AG09309 (cell line): ENCODE measurements around the gene CNIH1.

Experiments
- DNase-seq: peaks from one replicate; pipeline ENCODE4 v3.0.0-alpha.2; 2010; ENCODE audit warnings: low read depth
- H3K4me3 ChIP-seq: 2 replicates; pipeline ENCODE4 v1.5.1; 2011; ENCODE audit warnings: mild to moderate bottlenecking, low read depth, low read length, moderate library complexity; ENCODE audit not compliant: control insufficient read depth
- CTCF ChIP-seq: IDR thresholded peaks from 2 replicates; pipeline ENCODE4 v1.5.1; 2011; ENCODE audit warnings: mild to moderate bottlenecking, low read depth, low read length, inconsistent platforms; ENCODE audit not compliant: insufficient read depth, control insufficient read depth; ENCODE audit errors: missing control alignments

The CNIH1 gene

GRCh38 chr14:54440873-54441868 is at the start of gene CNIH1:
TSS of gene CNIH1 (minus strand) at chr14:54441374. CDS start at chr14:54441327, 47 bp downstream.
- H3K4me3 ChIP-seq = peak within 1 kb of the TSS; percentile 76
- TF ChIP-seq CTCF = peak; percentile 70
- peak; percentile 70 for DNase-seq

GRCh38 chr14:54490445-54491175 is 49.4 kb upstream of the CNIH1 start:
- DNase-seq = no peak
- no peak overlapping the region for H3K4me3 ChIP-seq

GRCh38 chr14:54489731-54490444 is 48.7 kb upstream of the CNIH1 start:
- peak overlapping the region; percentile 88; the same call in 1 of the 2 replicates for H3K4me3 ChIP-seq
- DNase-seq = no peak

More at GRCh38 chr14:54490445-54491175, 49.4 kb upstream of the CNIH1 start:
- TF ChIP-seq CTCF = no peak

GRCh38 chr14:54489318-54489683 is 48.1 kb upstream of the CNIH1 start:
- DNase-seq = no peak
- no peak for TF ChIP-seq CTCF
- H3K4me3 ChIP-seq = peak overlapping the region; percentile 88

More at GRCh38 chr14:54489731-54490444, 48.7 kb upstream of the CNIH1 start:
- TF ChIP-seq CTCF = no peak

- peak; percentile 56 for TF ChIP-seq CTCF
- peak; percentile 70 for DNase-seq
- peak within 1 kb of the TSS; percentile 88 for H3K4me3 ChIP-seq
Measured at GRCh38 chr14:54488646-54489317, 47.6 kb upstream of the CNIH1 start, which contains the start of gene GMFB. TSS of gene GMFB (minus strand) at chr14:54488980. CDS start at chr14:54488927, 53 bp downstream.
